Stimulated activated naive CD4-positive, alpha-beta T cell (primary cell): ENCODE data around the gene TRERF1.

Source experiments
- DNase-seq, 6 experiments: peaks; one replicate each; lab custom pipeline; 2025; lab: John Stamatoyannopoulos, UW

Gene TRERF1

DNA sequence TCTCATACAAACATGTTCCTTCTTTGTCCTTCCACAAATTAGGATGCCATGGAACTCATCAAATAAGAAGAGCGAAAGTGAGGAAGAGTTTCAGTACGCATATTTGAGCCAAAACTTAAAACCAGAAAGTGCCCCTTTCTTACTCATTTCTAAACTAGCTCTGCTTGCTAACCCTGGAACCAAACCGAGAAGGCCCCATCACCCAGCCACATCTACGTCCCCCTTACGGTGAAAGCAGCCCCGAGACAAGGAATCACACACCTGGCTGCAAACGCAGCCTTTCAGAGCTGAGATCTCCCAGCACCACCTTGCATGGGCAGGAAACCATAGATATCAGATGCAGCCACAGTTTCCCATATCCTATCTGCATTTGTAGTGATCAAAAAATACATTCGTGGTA, 28.5 kb downstream of the TRERF1 start:
- DNase-seq = peak in 3 of 6 experiments; percentile 2 to 13 (median 12)

DNA sequence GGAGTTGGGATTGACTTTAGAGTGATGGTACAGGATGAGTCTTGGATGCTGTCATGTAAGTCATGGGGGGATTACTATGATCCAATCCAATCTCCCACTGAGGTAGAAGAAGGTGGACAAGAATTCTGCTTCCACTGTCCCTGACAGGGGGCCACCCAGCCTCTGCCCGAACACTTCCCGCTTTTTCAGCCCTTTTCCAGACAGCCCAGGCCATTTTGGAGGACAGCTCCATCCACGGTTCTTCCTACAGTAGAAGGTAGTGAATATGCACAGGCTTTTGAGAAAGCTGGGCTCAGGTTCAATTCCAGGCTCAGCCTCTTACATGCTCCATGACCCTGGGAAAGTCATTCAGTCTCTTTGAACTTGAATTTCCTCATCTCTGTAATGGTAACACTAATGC, 31.0 kb downstream of the TRERF1 start:
- DNase-seq = no peak

DNA sequence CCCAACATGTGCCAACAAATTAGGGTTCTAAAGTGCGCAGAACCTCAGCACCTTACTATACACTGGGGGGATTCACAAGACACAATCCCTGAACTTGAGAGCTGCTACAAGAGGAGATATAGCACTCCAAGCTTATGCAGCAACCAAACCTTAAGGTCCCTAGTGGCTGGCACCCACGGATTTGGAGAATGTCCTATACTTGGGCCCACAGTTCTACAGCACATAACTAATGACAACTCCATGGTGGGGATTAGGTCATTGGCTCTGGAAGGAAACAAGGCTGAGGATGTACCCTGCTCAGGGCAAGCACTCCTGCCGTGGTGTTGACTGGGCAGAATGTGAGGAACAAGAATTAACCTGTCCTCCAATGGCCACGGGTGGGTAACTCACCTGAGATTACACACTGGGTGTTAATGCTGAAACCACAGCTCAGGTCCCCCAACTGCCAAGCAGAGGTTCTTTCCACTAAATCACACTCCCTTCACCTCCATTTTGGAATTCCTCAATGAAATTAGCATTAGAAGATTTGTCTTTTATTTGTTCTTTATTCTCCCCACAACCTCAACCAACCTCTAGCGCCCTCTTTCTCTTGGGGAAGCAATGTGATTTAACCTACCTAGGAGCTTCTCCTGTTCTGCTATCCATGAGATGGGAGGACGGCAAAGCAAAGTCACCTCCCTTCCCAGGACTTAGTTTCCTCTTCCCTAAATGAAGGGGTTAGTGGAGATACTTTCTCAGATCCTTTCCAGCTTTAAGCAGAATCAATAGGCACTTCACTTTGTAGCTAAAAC, 32.0 kb downstream of the TRERF1 start:
- no peak for DNase-seq

- DNase-seq = no peak
These were observed 33.0 kb downstream of the TRERF1 start for GRCh38 chr6:42418724-42419123.

DNA sequence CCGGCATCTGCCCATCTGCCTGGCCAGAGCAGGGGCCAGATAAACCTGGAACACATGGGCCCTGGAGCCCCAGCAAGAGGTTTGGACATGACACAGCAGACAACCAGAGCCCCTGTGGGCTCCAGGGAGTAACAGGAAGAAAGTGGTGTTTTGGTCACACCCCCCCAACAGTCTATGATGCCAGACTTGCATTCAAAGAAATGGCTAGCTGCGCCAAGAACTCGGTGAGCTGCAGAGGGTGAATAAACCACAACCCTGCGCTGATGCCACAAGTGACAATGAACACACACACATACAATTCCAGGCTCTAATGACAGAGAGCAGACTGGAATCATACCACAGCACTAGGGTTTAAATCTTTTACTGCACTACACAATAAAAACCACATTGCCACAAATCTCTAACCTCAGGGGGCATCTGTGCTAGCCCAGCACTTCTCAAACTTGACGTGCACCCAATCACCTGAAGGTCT, 34.0 kb downstream of the TRERF1 start:
- peak in 3 of 6 experiments; percentile 7 to 28 (median 14) for DNase-seq

DNA sequence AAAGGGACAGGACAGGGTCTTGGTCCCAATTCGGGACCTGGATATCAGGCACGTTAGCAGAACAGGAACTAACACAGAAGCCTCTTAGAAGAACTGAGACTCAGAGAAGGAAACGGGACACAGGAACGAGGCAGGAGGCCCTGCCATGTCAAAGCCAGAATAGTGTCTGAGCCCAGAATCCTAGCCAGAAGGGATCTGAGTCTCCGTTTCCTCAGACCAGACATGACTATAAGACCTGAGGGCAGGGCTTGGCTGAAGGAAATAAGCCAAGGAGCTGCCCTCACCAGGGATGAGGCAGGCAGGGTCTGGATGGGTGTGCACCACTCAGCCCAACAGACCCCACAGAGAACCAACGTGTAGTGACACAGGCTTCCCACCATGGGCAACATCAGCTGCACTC, 40.3 kb downstream of the TRERF1 start:
- no peak for DNase-seq

DNA sequence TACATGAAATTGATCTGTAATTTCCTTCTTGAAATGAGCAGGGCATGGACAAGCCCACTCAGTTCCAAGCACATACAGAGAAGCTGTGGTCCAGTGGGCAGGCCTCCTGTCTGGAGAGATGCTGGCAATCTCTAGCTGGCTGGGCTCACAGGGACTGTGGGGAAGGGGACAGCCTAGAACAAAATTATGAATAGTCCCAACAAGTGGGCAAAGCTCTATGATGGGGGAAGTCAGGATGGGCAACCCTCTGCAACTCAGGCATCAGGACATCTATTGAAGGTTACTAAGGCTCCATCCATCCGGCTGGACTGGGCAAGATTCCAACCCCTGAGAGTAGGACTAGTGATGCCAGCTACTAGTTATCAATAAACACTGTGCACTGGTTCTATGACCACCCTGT, 40.9 kb downstream of the TRERF1 start:
- DNase-seq = no peak

- no peak for DNase-seq
These were observed 42.1 kb downstream of the TRERF1 start for GRCh38 chr6:42409581-42409980.

- DNase-seq = no peak
These were observed 44.3 kb downstream of the TRERF1 start for GRCh38 chr6:42407379-42407778.

DNA sequence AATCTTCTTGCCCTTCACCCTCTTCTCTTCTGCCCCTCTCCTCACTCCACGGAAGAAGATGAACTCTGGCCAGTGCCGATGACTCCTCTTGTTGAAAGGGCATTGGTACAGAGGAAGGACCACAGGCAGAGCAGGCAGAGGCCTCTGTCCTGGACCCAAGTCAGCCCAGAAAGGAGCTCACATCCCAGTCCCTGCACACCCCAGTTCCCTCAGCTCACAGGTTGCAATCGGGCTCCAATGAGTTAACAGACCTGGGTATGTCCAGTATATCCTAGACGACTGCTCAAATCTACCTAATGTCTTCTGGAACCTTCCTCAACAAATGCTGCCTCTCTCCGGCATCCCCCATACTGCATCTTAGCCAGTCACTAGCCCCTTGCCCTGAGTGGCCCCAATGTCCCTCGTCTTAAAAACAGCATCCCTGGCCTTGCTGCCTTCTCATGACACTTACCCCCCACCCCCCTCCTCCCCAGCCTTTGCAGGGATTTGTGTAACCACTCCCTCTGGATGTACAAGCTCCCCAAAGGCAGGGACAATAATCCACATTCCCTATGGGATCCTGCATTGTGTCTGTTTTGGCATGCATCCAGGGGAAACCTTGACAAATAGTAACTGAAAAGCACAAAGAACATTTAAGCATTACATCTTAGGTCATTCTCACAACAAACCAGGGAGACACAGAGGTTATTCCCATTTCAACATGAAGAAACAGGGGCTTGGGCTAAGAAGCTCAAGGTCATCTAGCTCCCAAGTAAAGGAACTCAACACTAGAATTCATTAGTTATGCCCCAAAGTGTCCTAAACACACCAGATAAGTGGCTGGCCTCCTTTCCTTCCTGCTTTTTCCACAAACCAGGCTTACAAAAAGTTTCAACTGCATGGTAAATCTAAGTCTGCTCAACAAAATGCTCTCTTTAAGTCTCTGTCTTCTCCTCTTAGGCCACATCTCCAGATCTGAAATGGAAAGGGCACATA, 45.1 kb downstream of the TRERF1 start:
- DNase-seq = no peak

- DNase-seq = no peak
These were observed 46.7 kb downstream of the TRERF1 start for GRCh38 chr6:42405021-42405420.

DNA sequence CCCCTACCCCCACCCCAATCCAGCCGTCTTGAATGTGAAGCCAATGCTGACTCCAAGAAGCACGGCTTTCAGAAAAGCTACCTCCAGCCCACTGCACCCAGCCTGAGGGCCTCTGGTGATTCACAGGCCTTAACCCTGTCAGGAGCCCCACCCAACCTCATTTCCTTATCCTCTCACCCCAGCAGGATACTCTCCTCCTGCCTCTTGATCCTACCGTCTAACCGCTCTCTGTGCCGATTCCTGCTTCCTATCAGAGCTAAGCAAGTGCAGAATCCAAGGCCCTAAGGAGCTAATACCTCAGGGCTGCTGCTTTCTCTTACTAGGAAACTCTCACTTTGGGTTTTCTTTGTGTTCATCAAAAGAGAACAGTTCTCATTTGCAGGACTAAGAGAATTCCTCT, 47.2 kb downstream of the TRERF1 start:
- no peak for DNase-seq

- DNase-seq = no peak
These were observed 47.9 kb downstream of the TRERF1 start for GRCh38 chr6:42403831-42404230.

DNA sequence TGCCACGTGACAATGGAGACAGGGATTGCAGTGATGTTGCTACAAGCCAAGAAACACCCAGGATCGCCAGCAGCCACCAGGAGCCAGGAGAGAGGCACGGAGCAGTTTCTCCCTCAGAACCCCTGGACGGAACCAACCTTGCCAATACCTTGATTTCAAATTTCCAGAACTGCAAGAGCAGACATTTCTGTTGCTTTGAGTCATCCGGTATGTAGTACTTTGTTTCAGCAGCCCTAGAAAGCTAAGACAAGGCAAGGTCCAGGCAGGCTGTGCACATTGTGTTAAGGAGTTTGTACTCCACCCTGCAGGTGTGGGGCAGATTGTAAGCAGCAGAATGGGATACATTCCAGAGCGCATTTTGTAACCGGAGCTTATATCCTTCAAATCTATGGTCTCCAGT, 48.3 kb downstream of the TRERF1 start:
- no peak for DNase-seq

GRCh38 chr6:42402184-42402583, 49.5 kb downstream of the TRERF1 start:
- no peak for DNase-seq

- DNase-seq = no peak
These were observed 50.1 kb downstream of the TRERF1 start for GRCh38 chr6:42401613-42401951.

DNA sequence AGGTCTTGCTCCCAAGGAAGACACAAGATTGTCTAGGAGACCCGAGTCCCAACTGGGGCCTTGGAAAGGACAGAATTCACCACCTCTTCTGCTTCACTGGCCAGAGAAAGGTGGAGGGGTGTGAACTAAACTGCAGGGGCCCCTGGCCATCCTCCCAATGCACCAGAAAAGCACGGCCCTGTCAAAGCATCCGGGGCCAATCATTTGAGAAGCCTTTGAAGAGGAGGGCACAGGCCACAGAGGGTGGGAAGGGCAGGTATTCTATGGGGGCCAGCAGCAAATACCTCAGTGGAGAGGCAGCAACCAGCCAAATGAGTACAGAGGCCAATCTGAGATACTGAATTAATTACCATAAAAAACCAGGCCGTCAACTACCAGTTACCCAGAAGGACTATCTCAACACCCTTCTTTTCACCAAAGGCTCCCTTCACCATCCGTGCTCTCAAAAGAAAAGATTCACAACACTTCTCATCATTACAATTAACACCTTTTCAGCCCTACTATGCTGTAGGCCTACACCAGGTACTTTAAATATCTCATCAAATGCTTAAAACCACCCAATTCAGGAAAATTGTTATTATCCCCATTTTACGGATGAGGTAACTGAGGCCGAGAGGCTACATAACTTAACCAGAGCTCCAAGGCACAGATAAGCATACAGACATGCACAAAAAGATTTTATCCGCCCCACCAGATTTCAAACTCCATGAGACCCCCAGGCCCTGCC, 50.7 kb downstream of the TRERF1 start:
- DNase-seq = no peak

DNA sequence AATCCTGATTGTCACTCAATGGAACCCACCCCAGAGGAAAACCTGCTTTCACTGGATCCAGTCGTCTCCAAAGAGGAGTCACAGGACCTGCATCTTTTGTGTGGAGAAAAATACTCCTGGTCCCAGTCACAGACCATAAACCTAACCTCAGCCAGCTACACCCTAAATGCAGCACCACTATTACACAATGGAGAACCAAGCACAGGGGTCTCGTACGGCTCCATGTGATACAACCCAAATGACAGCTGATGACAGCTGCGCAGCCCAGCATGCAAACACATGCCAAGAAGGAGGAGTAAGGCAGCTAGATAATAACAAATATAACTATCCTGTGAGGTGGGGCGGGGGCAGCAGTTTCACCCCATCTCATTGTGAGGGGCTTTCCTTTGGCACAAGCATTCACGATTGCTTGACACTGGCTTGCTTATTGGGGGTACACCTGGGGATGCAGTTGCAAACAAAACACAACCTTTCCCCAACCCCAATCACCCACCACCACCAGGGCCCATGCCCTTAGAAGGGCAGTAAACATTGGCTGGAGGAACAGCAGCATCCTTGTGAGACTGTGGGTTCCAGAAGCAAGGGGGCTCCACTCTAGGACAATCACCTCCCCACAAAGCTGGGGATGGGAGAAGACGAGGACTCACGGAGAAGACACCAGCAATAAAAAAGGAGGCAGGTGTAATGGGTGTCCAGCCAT, 51.5 kb downstream of the TRERF1 start:
- DNase-seq = no peak

DNA sequence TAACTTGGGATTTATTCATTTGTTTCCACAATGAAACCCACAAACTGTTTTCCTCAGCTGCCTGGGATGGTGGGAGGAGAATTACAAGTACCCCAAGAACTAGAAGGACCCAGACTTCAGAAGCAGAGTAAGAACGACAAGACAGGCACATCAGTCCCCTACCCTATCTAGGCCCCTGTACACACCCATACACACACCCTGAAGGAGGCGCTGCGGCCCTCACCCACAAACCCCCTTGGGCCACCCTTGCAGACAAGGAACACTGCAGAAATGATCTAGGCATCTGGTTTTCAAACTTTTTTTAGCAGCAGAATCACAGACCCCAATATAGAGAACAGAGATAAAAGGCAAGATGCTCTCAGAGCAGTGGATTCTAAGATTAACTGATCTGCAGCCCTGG, 55.0 kb downstream of the TRERF1 start:
- no peak for DNase-seq

GRCh38 chr6:42394881-42395620, 56.7 kb downstream of the TRERF1 start:
- no peak for DNase-seq

- DNase-seq = no peak
These were observed 57.6 kb downstream of the TRERF1 start for GRCh38 chr6:42394151-42394550.
